Stimulated activated CD8-positive, alpha-beta memory T cell treated with anti-CD3 and anti-CD28 coated beads, Interleukin-12 subunit alpha, Interleukin-12 subunit beta, amount 100 ng/mL, for 24 hours (primary cell): ENCODE measurements around the gene ARL10.

Source experiments
- DNase-seq: peaks from one replicate; pipeline ENCODE4 v3.0.0-alpha.2; 2020; ENCODE audit errors: extremely low read depth

Gene ARL10

DNA sequence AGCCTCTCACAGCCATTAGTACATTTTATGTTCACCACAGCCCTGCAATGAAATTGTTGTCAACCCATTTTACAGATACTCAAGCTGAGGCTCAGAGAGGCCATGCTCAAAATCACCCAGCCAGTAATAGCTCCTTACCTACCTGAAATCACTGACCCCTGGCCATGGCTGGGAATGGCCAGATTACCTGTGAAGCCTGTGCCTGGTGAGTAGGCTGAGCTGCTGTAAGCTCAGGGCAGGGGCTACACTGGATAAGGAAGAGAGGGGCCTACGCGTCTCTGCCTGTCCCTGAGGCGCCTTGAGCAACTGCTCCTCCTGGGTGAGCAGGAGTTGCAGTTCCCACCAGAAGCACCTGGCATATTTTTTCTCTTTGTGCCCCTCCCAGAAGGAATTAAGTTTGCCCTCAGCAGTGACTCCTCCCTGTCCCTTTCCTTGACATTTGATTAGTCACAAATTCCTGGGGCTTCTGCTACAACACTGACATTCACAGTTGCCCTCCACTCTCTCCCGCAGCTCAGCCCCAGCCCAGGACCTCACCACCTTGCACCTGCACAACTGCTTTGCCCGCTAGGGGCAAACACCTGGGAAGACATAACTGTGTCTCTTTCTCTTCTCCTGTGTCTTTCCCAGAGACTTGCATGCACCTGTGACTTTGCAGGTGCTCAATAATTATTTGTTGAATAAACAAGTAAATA, 45.3 kb downstream of the ARL10 start:
- no peak for DNase-seq

DNA sequence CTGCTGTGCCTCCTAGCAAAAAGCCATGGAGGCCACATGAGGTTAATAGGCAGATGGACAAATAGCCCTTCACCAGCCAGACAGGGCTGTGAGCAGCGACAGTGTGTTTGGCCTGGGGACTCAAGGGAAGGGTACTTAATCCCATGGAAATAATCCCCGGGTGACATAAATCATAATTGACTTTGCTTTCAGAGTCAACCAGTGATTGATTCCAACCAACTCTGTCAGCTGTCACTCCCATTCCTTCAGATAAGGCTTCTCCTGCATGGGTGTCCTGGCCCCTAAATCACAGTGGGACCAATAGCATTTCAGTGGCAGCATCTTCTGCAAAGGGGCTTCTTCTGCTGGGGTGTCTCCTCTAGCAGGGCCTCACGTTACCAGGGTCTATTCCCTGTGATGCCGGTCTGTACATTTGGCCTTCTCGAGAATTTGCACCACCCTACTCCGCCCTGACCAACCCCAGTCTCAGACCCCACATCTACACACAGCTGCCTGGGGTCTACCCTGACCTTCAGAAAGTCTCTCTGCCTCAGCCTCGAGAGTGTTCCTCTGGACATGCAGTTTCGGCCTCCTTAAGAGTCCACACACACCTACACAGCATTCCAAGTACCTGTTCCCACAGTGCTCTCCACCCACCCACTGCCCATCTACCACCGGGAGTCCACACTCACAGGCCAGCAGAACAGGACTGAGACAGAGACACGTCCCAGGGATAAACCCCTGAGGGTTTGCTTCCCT, 47.4 kb downstream of the ARL10 start:
- DNase-seq = no peak

DNA sequence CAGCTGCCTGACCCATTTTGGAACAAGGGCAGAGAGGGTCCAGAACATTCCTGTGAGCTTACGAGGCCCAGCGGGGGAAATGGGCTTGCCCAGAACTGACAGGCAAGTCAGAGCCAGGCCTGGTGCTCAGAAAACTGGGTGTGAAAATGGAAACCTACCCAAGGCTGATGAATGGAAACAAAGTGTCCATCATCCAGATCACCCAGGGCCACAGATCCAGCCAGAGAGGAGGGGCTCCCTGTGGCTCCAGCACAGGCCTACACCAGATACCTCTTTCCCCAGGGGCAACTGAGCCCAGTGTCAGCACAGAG, 47.9 kb downstream of the ARL10 start:
- no peak for DNase-seq

DNA sequence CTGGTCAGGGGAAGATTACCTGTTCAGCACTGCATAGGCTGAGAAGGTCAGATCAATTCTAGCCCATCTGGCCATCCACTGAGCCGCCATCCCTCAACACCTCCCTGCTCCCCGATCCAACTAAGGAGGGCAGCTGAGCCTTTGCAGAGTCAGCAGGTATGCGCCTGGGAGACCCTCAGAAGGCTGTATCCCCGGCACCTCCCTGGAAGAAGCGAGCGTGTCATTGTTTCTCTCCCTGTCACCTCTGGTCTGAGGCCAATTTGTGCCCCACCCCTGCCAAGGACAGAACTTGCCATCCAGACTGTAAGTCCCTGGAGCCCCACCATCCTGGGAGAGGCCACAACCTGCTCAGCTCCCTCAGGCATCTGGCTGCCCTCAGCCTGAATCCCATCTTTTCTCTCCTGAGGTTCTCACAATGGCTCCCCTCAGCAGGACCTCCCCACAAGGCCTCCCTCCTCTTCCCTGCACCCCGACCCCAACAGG, 48.5 kb downstream of the ARL10 start:
- DNase-seq = no peak

DNA sequence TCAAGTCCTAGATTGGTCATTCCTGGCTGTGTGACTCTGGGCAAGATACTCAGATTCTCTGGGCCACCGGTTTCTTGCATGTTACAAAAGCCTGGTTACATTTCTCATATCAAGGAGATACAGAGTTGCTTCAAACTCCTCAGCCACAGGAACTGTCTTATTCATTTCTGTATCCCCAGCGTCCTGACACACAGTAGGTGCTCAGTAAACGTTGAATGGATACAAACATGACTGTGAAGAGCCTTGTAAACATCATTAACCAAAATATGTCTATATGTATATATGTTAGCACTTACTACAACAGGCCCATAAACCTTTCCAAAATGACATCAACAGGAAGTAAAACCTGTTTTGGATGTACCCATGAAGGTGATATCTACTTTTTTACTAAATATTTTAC, 49.4 kb downstream of the ARL10 start:
- no peak for DNase-seq

DNA sequence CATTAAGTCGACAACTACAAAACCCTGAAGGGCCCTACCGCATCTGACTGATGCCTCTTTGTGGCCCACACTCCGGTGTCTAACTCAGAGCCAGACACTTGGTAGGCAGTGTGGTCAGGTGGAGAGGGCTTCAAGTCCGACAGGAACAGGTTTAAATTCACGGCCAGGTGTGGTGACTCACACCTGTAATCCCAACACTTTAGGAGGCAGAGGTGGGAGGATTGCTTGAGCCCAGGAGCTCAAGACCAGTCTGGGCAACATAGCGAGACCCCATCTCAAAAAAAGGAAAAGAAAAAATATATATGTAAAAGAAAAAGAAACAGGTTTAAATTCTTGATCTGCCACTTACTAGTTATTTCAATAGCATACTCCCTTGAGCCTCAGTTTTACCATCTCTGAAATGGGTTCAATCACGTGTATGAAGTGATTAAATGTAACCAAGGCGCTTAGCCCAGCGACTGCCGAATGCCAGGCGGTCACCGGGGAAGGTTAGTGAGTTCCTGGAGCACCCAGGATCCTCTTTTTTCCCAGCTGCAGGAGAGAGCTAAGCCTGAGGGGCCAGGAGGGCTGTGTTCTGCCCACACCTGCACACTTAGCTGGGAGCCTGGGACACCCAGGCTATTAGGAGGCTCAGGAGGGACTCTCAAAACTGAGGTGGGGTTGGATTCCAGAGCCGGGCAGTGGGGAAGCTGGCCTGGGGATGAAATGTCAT, 50.1 kb downstream of the ARL10 start:
- DNase-seq = no peak

DNA sequence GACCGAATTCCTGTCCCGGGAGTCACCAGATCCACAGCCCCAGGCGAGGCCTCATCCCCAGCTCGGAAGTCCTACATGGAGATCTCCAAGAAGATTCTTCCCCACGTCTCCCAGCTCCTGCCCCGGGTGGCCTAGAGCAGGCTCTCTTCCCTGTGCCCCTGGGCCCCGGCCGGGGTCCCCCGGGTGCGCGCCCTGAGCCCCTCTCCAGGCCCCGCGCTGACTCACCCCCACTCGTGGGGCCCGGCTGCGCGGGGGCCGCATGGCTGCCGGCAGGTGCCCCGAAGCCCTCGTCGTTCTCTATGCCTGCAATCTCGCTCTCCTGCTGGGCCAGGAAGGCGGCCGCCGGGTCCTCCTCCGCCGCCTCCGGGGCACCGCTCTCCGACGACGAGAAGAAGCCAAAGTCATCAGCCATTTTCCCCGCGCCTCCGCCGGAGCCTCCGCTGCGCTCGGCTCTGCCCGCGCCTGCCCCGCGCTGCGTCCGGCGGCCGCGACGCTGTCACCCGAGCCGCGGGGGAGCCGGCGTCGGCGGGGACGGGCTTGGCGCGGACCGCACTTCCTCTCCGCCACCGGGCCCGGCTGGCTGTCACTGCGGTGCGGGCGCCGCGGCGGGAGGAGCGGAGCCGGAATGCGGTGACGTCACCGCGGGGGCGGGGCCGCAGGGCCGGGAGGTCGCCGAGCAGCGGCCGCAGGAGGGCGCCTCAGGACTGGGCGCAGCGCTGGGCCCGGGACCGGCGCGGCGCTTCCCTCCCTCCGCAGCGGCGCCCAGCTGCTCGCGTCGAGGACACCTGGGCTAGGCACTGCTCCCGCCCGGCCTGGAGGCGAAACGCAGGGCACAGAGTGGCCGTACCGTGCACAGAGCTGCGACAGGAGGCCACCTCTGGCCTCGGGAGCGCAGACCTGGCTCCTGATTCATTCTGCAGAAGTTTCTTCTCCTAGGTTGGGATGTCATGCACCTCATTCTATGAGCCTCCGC, 51.0 kb downstream of the ARL10 start, which contains the start of gene CLTB:
Gene CLTB (minus strand): TSS at position 588 of the 973 bp plus-strand sequence. CDS start 176 bp downstream, at position 412.
- DNase-seq = peak; percentile 65

DNA sequence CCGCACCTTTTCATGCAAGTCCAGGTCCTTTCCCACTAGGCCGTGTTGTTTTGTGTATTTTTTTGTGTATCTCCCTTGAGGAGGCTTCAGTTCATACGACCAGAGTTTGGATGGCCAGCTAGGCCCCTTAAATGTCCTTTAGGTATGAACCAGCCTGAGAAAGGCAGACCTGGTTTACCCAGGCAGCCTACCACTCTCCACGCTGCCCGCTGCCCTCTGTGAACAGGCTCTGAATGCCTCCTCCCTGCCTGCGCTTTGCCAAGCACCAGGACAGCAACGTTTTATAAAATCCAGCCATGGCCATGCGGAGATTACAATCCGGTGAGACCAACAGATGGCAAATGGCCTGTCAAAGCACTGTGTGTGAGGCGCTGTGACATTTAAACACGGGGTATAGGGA, 51.7 kb downstream of the ARL10 start:
- DNase-seq = no peak

DNA sequence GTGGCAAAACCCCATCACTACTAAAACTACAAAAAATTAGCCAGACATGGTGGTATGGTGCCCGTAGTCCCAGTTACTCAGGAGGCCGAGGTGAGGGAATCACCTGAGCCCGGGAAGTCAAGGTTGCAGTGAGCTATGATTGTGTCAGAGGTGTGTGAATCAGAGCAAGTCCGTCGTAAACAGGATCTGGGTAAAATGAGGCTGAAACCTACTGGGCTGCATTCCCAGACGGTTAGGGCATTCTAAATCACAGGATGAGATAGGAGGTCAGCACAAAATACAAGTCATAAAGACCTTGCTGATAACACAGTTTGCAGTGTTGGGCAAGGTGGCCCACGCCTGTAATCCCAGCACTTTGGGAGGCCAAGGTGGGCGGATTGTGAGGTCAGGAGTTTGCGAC, 53.0 kb downstream of the ARL10 start:
- DNase-seq = no peak

DNA sequence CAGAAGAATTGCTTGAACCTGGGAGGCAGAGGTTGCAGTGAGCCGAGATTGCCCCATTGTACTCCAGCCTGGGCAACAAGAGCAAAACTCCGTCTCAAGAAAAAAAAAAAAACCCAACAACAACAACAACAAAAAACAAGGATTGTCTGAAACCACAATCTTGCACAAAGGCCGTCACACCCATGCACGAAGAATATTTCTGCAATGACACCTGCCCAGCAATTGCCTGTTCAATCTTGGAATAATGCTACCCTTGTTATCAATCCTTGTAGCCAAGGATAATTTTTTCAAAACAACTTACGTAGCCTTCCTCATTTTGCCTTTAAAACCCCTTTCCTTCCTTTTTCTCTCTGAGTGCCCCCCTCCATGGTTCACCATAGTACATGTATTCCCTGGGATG, 54.8 kb downstream of the ARL10 start:
- no peak for DNase-seq

DNA sequence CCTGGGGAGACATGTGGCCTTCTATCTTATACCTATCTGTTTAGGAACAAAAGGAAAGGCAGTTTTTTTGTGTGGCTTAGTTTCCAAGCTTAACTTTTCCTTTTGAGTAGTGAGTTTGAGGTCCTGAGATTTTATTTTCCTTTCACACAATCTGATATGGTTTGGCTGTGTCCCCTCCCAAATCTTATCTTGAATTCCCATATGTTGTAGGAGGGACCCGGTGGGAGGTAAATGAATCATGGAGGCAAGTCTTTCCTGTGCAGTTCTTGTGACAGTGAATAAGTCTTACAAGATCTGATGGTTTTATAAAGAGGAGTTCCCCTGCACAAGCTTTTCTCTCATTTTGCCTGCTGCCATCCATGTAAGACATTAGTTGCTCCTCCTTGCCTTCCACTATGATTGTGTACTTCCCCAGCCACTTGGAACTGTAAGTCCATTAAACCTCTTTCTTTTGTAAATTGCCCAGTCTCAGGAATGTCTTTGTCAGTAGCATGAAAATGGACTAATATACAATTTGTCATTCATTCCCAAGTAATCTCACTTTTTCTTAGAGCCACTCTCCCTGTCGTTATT, 55.8 kb downstream of the ARL10 start:
- no peak for DNase-seq

DNA sequence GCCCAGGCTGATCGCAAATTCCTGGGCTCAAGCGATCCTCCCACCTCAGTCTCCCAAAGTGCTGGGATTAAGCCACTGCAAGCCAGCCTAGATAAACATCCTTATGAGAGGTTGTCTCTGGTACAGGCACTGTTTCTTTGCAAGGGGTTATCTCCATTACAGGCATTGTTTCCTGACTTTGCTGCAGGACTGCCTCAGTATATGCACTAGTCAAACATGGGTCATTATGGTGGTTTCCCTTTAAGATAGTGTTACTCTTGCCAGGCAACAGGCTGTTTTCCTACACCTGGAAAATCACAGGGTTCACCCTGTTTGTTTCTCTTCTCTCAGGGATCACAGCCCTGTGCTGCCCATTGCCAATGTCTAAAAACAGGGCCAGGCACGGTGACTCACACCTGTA, 58.9 kb downstream of the ARL10 start:
- no peak for DNase-seq

DNA sequence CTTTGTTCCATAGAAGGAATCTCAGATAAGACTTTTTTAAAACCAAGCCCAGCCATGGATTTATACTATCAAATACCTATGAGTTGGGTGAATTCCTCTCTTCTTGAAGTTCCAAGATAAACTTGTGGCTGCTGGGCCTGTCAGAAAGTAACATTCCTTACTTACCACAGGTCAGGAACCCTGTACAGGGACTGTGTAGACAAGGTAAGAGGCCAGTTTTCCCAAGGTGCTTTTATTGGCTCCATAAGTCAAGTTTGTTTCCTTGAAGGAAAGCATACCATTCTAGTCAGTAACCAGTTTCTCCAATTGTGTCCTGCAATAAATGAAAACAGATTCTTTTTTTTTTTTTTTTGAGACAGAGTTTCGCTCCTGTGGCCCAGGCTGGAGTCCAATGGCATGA, 59.9 kb downstream of the ARL10 start:
- no peak for DNase-seq

DNA sequence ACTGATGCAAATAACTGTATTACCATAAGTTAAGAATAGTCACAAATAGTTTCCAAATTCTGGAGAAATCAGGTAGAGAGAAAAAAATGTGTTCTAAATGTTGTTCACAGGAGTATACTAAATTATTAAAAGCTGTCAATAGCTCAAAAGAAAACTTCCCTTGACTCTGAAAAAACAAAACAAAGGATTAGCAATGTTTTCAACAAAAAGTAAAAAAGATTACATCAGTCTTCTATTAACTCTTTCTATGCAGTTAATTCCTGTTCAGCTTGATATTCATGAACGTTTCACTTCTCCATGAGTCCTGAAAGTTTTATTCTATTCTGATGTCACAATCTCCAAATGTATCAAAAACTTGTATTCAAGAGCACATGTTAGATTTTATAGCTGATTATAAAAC, 60.5 kb downstream of the ARL10 start:
- no peak for DNase-seq

DNA sequence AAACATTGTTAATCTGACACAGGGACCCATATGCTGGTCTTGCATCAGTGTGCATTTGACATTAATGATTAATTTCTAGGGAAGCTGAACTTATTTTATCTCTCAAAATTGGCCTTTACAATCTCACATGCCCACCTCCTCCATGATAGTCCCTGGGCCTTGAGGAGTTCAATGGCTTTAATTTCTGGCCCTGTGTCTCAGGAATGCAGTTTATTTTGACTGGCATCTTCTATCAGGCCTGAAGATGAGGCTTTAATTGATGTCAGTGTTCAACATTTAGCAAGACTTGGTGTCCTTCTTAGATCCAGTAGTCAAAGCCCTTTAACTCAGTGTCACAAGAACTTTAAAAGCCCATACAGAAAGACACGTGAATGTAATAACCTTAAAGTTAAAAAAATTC, 61.6 kb downstream of the ARL10 start:
- DNase-seq = no peak

DNA sequence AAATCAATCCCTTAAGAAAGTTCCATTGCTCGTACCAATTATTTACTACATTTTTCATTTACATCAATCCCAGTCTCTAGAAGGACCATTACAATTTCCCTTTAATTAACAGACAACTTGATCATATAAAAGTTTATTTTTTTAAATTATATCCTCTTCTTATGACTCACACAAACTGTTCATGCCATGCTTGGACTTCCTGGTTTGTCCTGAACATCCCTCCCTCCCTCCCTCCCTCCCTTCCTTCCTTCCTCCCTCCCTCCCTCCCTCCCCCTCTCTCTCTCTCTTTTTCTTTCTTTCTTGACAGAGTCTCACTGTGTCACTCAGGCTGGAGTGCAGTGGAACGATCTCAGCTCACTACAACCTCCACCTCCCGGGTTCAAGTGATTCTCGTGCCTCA, 62.7 kb downstream of the ARL10 start:
- DNase-seq = no peak

DNA sequence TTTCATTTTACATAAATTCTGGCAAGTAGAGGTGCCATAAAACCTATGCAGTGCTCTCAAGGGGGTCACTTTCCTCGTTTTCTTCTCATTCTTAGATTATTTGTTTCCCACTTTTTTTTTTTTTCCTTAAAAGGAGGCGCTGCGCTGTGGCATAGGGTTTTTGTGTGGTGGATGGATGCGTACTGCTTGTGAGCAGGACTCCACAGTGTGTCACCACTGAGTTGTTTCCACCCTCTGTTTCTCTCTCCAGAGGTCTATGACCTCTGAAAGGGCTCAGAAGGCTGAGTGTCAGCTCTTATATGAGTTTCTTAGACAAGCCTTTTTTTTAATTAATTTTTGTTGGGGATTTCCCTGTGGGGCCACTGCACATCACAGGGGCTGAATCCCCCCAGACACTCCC, 64.7 kb downstream of the ARL10 start:
- DNase-seq = no peak
